K562 (cell line): ENCODE measurements around the gene ADAM8. TPM values are rescaled to one million over a fixed set of nuclear protein-coding genes. Genes with fewer than 3 reads are reported as not detected.

ENCODE experiments used
- ATF1 ChIP-seq, 2 experiments: fragments of 450-650 bp in 1 of 2; IDR thresholded peaks; 2 replicates each; pipeline ENCODE4 v1.6.1; 2016; ENCODE audit warnings: missing compliant biosample characterization in 1 of 2, missing genetic modification characterization in 1 of 2
- CC2D1A ChIP-seq: fragments of 450-650 bp; IDR thresholded peaks from 2 replicates; pipeline ENCODE4 v1.6.1; 2017; ENCODE audit warnings: mild to moderate bottlenecking
- CREM ChIP-seq: IDR thresholded peaks from 2 replicates; pipeline ENCODE4 v1.6.1; 2014; ENCODE audit warnings: antibody characterized with exemption, low read depth
- DPF2 ChIP-seq: fragments of 450-650 bp; IDR thresholded peaks from 2 replicates; pipeline ENCODE4 v1.6.1; 2016
- EP400 ChIP-seq: fragments of 450-650 bp; IDR thresholded peaks from 2 replicates; pipeline ENCODE4 v1.6.1; 2017; ENCODE audit warnings: antibody characterized with exemption, mild to moderate bottlenecking, moderate library complexity
- FOXK1 ChIP-seq: sonication (generic); formaldehyde crosslinking; IDR thresholded peaks from 2 replicates; pipeline ENCODE4 v1.8.0; 2022; ENCODE audit warnings: missing genetic modification reagents, mild to moderate bottlenecking, borderline replicate concordance
- IFI16 ChIP-seq: fragments of 250-450 bp; sonication (Bioruptor Pico); IDR thresholded peaks from 2 replicates; pipeline ENCODE4 v2.1.2; 2022; ENCODE audit warnings: mild to moderate bottlenecking, inconsistent platforms
- KAT7 ChIP-seq: sonication (generic); formaldehyde crosslinking; IDR thresholded peaks from 2 replicates; pipeline ENCODE4 v1.8.0; 2022; ENCODE audit warnings: missing genetic modification reagents, mild to moderate bottlenecking, borderline replicate concordance
- KLF6 ChIP-seq: fragments of 250-450 bp; sonication (Bioruptor Pico); IDR thresholded peaks from 2 replicates; pipeline ENCODE4 v1.4.0; 2020; ENCODE audit warnings: mild to moderate bottlenecking, moderate library complexity, borderline replicate concordance
- LARP7 ChIP-seq: fragments of 450-650 bp; IDR thresholded peaks from 2 replicates; pipeline ENCODE4 v1.6.1; 2016
- MAZ ChIP-seq, 2 experiments: fragments of 450-650 bp in 1 of 2; sonication (generic) in 1 of 2; formaldehyde crosslinking; IDR thresholded peaks in 1 of 2; conservative IDR thresholded peaks in 1 of 2; 2 replicates each; pipeline versions ENCODE4 v1.4.0 to v1.5.0; 2020; ENCODE audit warnings: mild to moderate bottlenecking in 1 of 2, missing genetic modification reagents in 1 of 2
- SRF ChIP-seq, 2 experiments: fragments of 250-450, 450-650 bp in 1 of 2; sonication (Bioruptor Pico) in 1 of 2; sonication (generic) in 1 of 2; formaldehyde crosslinking; IDR thresholded peaks; 2 replicates each; pipeline versions ENCODE4 v1.5.0 to v1.5.1; 2020 to 2022; ENCODE audit warnings: mild to moderate bottlenecking in 1 of 2, missing genetic modification reagents in 1 of 2
- STAT5B ChIP-seq: fragments of 250-450 bp; sonication (Bioruptor Pico); IDR thresholded peaks from 2 replicates; pipeline ENCODE4 v1.8.0; 2021; ENCODE audit warnings: mild to moderate bottlenecking, inconsistent platforms
- ZFX ChIP-seq: sonication (generic); formaldehyde crosslinking; IDR thresholded peaks from 2 replicates; pipeline ENCODE4 v1.8.0; 2022; ENCODE audit warnings: mild to moderate bottlenecking, missing genetic modification reagents, moderate library complexity
- ZNF431 ChIP-seq: sonication (generic); formaldehyde crosslinking; IDR thresholded peaks from 2 replicates; pipeline ENCODE4 v1.8.0; 2022; ENCODE audit warnings: mild to moderate bottlenecking, missing genetic modification reagents
- ZNF668 ChIP-seq: fragments of 250-450 bp; sonication (Bioruptor Pico); IDR thresholded peaks from 2 replicates; pipeline ENCODE4 v1.8.0; 2022; ENCODE audit warnings: mild to moderate bottlenecking, inconsistent platforms
- ZSCAN32 ChIP-seq: fragments of 450-650 bp; formaldehyde crosslinking; IDR thresholded peaks from 2 replicates; pipeline ENCODE4 v1.4.0; 2020; ENCODE audit warnings: mild to moderate bottlenecking, moderate library complexity
- polyA plus RNA-seq, 8 experiments: library from polyadenylated mRNA; depleted of rRNA in 4 of 8; stranded (reverse) in 5 of 8; unstranded in 3 of 8; fragments of >200 nt; fragmentation: Nextera tagmentation in 2 of 8; fragmentation: Illumina TruSeq in 1 of 8; extraction: Ambion mirVana in 2 of 8; extraction: Trizol in 1 of 8; gene quantifications; 2 replicates each; pipeline versions ENCODE4 v1.2.1 to v1.2.3, GENCODE V29; 2011 to 2014; ENCODE audit warnings: inconsistent platforms in 1 of 8, missing spikeins in 1 of 8
- total RNA-seq, 7 experiments: library from RNA; depleted of rRNA in 6 of 7; stranded (reverse); fragments of >200 nt in 6 of 7; fragmentation: Illumina TruSeq in 2 of 7; extraction: Trizol in 2 of 7; gene quantifications; 2 replicates each; pipeline versions ENCODE4 v1.2.1 to v1.2.3, GENCODE V29; 2011 to 2021; ENCODE audit warnings: low replicate concordance in 1 of 7
- TF ChIP-seq, protein P1 (sequence below), 2 experiments: IDR thresholded peaks; 2 replicates each; pipeline ENCODE4 v1.6.1; 2012; ENCODE audit warnings: improper control_type of control experiment in 2 of 2, low read depth in 2 of 2, low read length in 2 of 2, borderline replicate concordance in 1 of 2
- TF ChIP-seq, protein P2 (sequence below): fragments of 450-650 bp; formaldehyde crosslinking; IDR thresholded peaks from 2 replicates; pipeline ENCODE4 v1.4.0; 2020; ENCODE audit warnings: mild to moderate bottlenecking, moderate library complexity
- TF ChIP-seq, protein P3 (sequence below): fragments of 250-450 bp; sonication (Bioruptor Pico); IDR thresholded peaks from 2 replicates; pipeline ENCODE4 v1.5.0; 2022; ENCODE audit warnings: mild to moderate bottlenecking
- TF ChIP-seq, protein P4 (sequence below): fragments of 450-650 bp; IDR thresholded peaks from 2 replicates; pipeline ENCODE4 v1.6.1; 2016; ENCODE audit warnings: mild to moderate bottlenecking

ADAM8 gene
- total and polyA plus RNA-seq, 9 of the 15 experiments (the other 6 are each of a cell fraction or from before 2014, with no cell fraction given): 0.07 to 7.0 (median 1.1) TPM

DNA sequence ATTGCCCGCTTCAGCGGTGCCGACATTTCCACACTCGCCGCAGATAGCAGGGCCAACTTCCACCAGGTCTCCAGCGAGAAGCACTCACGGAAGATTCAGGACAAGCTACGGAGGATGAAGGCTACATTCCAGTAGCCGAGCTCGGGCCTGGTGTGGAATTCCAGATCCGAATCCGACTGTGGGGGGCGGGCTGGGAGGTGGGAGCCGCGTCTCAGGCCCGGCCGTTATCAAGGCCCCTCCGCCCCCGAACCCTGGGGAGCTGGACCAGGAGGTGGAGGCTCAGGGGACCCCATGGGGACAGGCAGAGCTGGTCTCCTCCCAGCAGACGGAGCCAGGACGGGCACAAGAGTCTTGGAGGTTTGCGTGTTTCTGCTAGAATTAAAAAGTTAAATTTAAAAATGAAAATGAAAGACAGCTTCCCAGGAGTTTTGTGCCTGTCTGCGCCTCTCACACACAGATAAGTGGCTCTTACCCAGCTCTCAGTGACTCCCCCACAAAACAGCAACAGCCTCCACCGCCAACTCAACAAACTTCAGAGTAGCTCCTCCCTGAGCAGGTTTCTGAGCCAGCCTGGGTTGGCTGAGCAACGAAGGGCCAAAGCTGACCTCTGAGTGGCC, 51.8 kb downstream of the ADAM8 start (continued):
- TF ChIP-seq LARP7: no peak
- TF ChIP-seq STAT5B (CRISPR knock-in tag): no peak
- TF ChIP-seq, protein P1, sequence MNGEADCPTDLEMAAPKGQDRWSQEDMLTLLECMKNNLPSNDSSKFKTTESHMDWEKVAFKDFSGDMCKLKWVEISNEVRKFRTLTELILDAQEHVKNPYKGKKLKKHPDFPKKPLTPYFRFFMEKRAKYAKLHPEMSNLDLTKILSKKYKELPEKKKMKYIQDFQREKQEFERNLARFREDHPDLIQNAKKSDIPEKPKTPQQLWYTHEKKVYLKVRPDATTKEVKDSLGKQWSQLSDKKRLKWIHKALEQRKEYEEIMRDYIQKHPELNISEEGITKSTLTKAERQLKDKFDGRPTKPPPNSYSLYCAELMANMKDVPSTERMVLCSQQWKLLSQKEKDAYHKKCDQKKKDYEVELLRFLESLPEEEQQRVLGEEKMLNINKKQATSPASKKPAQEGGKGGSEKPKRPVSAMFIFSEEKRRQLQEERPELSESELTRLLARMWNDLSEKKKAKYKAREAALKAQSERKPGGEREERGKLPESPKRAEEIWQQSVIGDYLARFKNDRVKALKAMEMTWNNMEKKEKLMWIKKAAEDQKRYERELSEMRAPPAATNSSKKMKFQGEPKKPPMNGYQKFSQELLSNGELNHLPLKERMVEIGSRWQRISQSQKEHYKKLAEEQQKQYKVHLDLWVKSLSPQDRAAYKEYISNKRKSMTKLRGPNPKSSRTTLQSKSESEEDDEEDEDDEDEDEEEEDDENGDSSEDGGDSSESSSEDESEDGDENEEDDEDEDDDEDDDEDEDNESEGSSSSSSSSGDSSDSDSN (IDR thresholded peaks at IDR 0.05; ENCODE audit: borderline replicate concordance in 1 of 2, low read depth in 2 of 2, low read length in 2 of 2): 0 out of 4 replicates have a peak, but pooled peaks of 1 of the 2 experiments have one; percentile 26
- no peak for TF ChIP-seq KLF6 (CRISPR knock-in tag)
- TF ChIP-seq, protein P2, sequence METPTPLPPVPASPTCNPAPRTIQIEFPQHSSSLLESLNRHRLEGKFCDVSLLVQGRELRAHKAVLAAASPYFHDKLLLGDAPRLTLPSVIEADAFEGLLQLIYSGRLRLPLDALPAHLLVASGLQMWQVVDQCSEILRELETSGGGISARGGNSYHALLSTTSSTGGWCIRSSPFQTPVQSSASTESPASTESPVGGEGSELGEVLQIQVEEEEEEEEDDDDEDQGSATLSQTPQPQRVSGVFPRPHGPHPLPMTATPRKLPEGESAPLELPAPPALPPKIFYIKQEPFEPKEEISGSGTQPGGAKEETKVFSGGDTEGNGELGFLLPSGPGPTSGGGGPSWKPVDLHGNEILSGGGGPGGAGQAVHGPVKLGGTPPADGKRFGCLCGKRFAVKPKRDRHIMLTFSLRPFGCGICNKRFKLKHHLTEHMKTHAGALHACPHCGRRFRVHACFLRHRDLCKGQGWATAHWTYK (CRISPR knock-in tag): no peak
- TF ChIP-seq MAZ (CRISPR knock-in tag; conservative IDR thresholded peaks at IDR 0.05 in 1 of 2, IDR thresholded peaks at IDR 0.05 in 1 of 2): no peak
- TF ChIP-seq SRF (CRISPR knock-in tag; IDR thresholded peaks at IDR 0.05): peak in 1 of 2 experiments; percentile 65; a peak in 1 of 4 replicates
- TF ChIP-seq, protein P3, sequence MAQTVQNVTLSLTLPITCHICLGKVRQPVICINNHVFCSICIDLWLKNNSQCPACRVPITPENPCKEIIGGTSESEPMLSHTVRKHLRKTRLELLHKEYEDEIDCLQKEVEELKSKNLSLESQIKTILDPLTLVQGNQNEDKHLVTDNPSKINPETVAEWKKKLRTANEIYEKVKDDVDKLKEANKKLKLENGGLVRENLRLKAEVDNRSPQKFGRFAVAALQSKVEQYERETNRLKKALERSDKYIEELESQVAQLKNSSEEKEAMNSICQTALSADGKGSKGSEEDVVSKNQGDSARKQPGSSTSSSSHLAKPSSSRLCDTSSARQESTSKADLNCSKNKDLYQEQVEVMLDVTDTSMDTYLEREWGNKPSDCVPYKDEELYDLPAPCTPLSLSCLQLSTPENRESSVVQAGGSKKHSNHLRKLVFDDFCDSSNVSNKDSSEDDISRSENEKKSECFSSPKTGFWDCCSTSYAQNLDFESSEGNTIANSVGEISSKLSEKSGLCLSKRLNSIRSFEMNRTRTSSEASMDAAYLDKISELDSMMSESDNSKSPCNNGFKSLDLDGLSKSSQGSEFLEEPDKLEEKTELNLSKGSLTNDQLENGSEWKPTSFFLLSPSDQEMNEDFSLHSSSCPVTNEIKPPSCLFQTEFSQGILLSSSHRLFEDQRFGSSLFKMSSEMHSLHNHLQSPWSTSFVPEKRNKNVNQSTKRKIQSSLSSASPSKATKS (CRISPR knock-in tag): no peak
- no peak for TF ChIP-seq ZNF668 (CRISPR knock-in tag)
- peak; percentile 48; the same call in 1 of the 2 replicates for TF ChIP-seq DPF2
- no peak for TF ChIP-seq ATF1 (CRISPR knock-in tag; IDR thresholded peaks at IDR 0.05)
- peak; percentile 17; the same call in 1 of the 2 replicates for TF ChIP-seq ATF1 (tag; IDR thresholded peaks at IDR 0.05)
- no peak for TF ChIP-seq KAT7
- no peak for TF ChIP-seq ZSCAN32 (CRISPR knock-in tag)
- peak; percentile 74 for TF ChIP-seq ZFX (CRISPR knock-in tag)
- TF ChIP-seq ZNF431 (CRISPR knock-in tag): no peak
- TF ChIP-seq, protein P4, sequence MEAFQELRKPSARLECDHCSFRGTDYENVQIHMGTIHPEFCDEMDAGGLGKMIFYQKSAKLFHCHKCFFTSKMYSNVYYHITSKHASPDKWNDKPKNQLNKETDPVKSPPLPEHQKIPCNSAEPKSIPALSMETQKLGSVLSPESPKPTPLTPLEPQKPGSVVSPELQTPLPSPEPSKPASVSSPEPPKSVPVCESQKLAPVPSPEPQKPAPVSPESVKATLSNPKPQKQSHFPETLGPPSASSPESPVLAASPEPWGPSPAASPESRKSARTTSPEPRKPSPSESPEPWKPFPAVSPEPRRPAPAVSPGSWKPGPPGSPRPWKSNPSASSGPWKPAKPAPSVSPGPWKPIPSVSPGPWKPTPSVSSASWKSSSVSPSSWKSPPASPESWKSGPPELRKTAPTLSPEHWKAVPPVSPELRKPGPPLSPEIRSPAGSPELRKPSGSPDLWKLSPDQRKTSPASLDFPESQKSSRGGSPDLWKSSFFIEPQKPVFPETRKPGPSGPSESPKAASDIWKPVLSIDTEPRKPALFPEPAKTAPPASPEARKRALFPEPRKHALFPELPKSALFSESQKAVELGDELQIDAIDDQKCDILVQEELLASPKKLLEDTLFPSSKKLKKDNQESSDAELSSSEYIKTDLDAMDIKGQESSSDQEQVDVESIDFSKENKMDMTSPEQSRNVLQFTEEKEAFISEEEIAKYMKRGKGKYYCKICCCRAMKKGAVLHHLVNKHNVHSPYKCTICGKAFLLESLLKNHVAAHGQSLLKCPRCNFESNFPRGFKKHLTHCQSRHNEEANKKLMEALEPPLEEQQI: no peak
- TF ChIP-seq IFI16 (CRISPR knock-in tag): no peak
- no peak for TF ChIP-seq CREM
- no peak for TF ChIP-seq FOXK1
- no peak for TF ChIP-seq CC2D1A
- TF ChIP-seq EP400: no peak
